GM23338 (cell line): ENCODE results near the gene SNX2. TPM values are rescaled to one million over a fixed set of nuclear protein-coding genes. Genes with fewer than 3 reads are reported as not detected.
A peak's percentile ranks its signal among the peaks of the same experiment; 100 is the strongest.

ENCODE experiments used
- ATAC-seq: fragments of 200-7000 bp; cut with Tn5 transposase; 3 replicates; pipeline ENCODE4 v1.9.1; 2020
- DNase-seq: peaks from one replicate; pipeline ENCODE4 v3.0.0-alpha.2; 2015; ENCODE audit warnings: low spot score
- H2AFZ ChIP-seq: fragments of 200-600 bp; sonication (generic); 2 replicates; pipeline ENCODE4 v1.8.0; 2016; ENCODE audit warnings: antibody characterized with exemption, mild to moderate bottlenecking, moderate library complexity
- H3F3A ChIP-seq: fragments of 200-600 bp; sonication (generic); replicated peaks from 2 replicates; pipeline ENCODE4 v1.8.0; 2017; ENCODE audit warnings: antibody characterized with exemption, mixed run types, low read depth
- H3K27ac ChIP-seq: fragments of 200-600 bp; sonication (generic); 2 replicates; pipeline ENCODE4 v1.6.1; 2016; ENCODE audit warnings: low read depth
- H3K27me3 ChIP-seq: fragments of 200-600 bp; sonication (generic); 2 replicates; pipeline ENCODE4 v1.8.0; 2016; ENCODE audit warnings: mild to moderate bottlenecking, mixed run types, moderate library complexity; ENCODE audit not compliant: insufficient read depth
- H3K36me3 ChIP-seq: fragments of 200-600 bp; sonication (generic); 2 replicates; pipeline ENCODE4 v1.8.0; 2016; ENCODE audit warnings: mild to moderate bottlenecking; ENCODE audit not compliant: insufficient read depth
- H3K4me1 ChIP-seq: fragments of 200-600 bp; sonication (generic); 2 replicates; pipeline ENCODE4 v1.8.0; 2016; ENCODE audit warnings: mild to moderate bottlenecking, moderate library complexity; ENCODE audit not compliant: insufficient read depth
- H3K4me2 ChIP-seq: fragments of 200-600 bp; sonication (generic); 2 replicates; pipeline ENCODE4 v1.7.1; 2017; ENCODE audit warnings: mixed run types
- H3K4me3 ChIP-seq: fragments of 200-600 bp; sonication (generic); 2 replicates; pipeline ENCODE4 v1.6.1; 2016; ENCODE audit warnings: mixed run types
- H3K79me2 ChIP-seq: fragments of 200-600 bp; sonication (generic); replicated peaks from 2 replicates; pipeline ENCODE4 v1.8.0; 2017; ENCODE audit warnings: mild to moderate bottlenecking; ENCODE audit not compliant: insufficient read depth
- H3K9me2 ChIP-seq: fragments of 200-600 bp; sonication (generic); 2 replicates; pipeline ENCODE4 v1.8.0; 2017; ENCODE audit not compliant: insufficient read depth
- H4K20me1 ChIP-seq: fragments of 200-600 bp; sonication (generic); replicated peaks from 2 replicates; pipeline ENCODE4 v1.8.0; 2017; ENCODE audit warnings: mild to moderate bottlenecking; ENCODE audit not compliant: insufficient read depth
- H3K27ac Mint-ChIP-seq: 2 replicates; pipeline ENCODE4 v1.8.0; 2020; ENCODE audit warnings: inconsistent platforms, mild to moderate bottlenecking, moderate library complexity, mixed read lengths
- H3K27me3 Mint-ChIP-seq: 3 replicates; pipeline ENCODE4 v1.8.0; 2022; ENCODE audit warnings: low read depth, mild to moderate bottlenecking, moderate library complexity, mixed read lengths, inconsistent platforms; ENCODE audit not compliant: insufficient read depth, poor library complexity
- H3K36me3 Mint-ChIP-seq: 3 replicates; pipeline ENCODE4 v1.8.0; 2021; ENCODE audit warnings: low read depth, mild to moderate bottlenecking, inconsistent platforms, moderate library complexity, mixed read lengths
- H3K4me1 Mint-ChIP-seq: 3 replicates; pipeline ENCODE4 v1.8.0; 2020; ENCODE audit warnings: mild to moderate bottlenecking, inconsistent platforms, mixed read lengths
- H3K4me3 Mint-ChIP-seq: 3 replicates; pipeline ENCODE4 v1.8.0; 2021; ENCODE audit warnings: moderate library complexity, mild to moderate bottlenecking, inconsistent platforms, mixed read lengths
- H3K9me3 Mint-ChIP-seq: 3 replicates; pipeline ENCODE4 v1.8.0; 2020; ENCODE audit warnings: moderate library complexity, mild to moderate bottlenecking, inconsistent platforms, mixed read lengths
- CREB1 ChIP-seq: fragments of 250-450 bp; sonication (Bioruptor Pico); IDR thresholded peaks from 2 replicates; pipeline ENCODE4 v1.5.0; 2020; ENCODE audit warnings: low read depth, mild to moderate bottlenecking, moderate library complexity
- CTCF ChIP-seq, 2 experiments: fragments of 200-600 bp in 1 of 2; sonication (generic) in 1 of 2; conservative IDR thresholded peaks; 2 replicates each; pipeline versions ENCODE4 v1.5.1 to v1.6.1; 2016 to 2017; ENCODE audit warnings: antibody characterized with exemption in 2 of 2, low read depth in 2 of 2, mild to moderate bottlenecking in 2 of 2, moderate library complexity in 1 of 2
- ETS1 ChIP-seq: IDR thresholded peaks from 2 replicates; pipeline ENCODE4 v1.6.1; 2016; ENCODE audit warnings: antibody characterized with exemption
- JUNB ChIP-seq: IDR thresholded peaks from one replicate; pipeline ENCODE4 v1.6.1; 2016; ENCODE audit warnings: antibody characterized with exemption; ENCODE audit not compliant: unreplicated experiment
- NANOG ChIP-seq: IDR thresholded peaks from 2 replicates; pipeline ENCODE4 v1.6.1; 2016; ENCODE audit warnings: antibody characterized with exemption, borderline replicate concordance
- POLR2AphosphoS5 ChIP-seq: IDR thresholded peaks from 2 replicates; pipeline ENCODE4 v1.6.1; 2016; ENCODE audit warnings: antibody characterized with exemption, low read depth
- REST ChIP-seq: IDR thresholded peaks from one replicate; pipeline ENCODE4 v1.6.1; 2018; ENCODE audit warnings: antibody characterized with exemption; ENCODE audit not compliant: unreplicated experiment
- ZNF114 ChIP-seq: fragments of 250-450 bp; sonication (Bioruptor Pico); IDR thresholded peaks from 2 replicates; pipeline ENCODE4 v1.5.0; 2020; ENCODE audit warnings: mild to moderate bottlenecking, moderate library complexity
- ZNF331 ChIP-seq: fragments of 250-450 bp; sonication (Bioruptor Pico); IDR thresholded peaks from 2 replicates; pipeline ENCODE4 v1.5.0; 2020; ENCODE audit warnings: low read depth, mild to moderate bottlenecking, moderate library complexity
- long read RNA-seq: library from polyadenylated mRNA; unstranded; transcript quantifications from one replicate; pipeline ENCODE4 v2.0.0, GENCODE V29; 2020; ENCODE audit not compliant: unreplicated experiment
- polyA plus RNA-seq: library from polyadenylated mRNA; unstranded; fragments of >200 nt; fragmentation: Nextera tagmentation; extraction: Ambion mirVana; gene quantifications from 2 replicates; pipeline ENCODE4 v1.2.1, GENCODE V29; 2016
- total RNA-seq: library from RNA; depleted of rRNA; stranded (reverse); fragments of >200 nt; shearing (Covaris generic); gene quantifications from 2 replicates; pipeline ENCODE4 v1.2.3, GENCODE V29; 2014; rRNA removed

Gene SNX2
- 67.8 and 70.2 TPM in 2 replicates for total RNA-seq
- polyA plus RNA-seq = 37.2 and 50.8 TPM in 2 replicates
- long read RNA-seq, transcript SNX2-201 (15 exons, 2,128 nt) = major isoform, 75 of 88 reads
- long read RNA-seq, partial matches to known transcripts = 4 of 88 reads
- long read RNA-seq, other reads (novel, unspliced or antisense) = 9 of 88 reads

- Histone ChIP-seq H4K20me1 (peaks cover 2% of the 10 kb centered on the region; the same call in 1 of the 2 replicates), H3K27ac (peak within 1 kb of the TSS; percentile 67), H3K4me1 (peaks cover 14% of the 10 kb centered on the region), H3K79me2 (peaks cover 45% of the 10 kb centered on the region), H3K4me3 (peak within 1 kb of the TSS; percentile 97), H3F3A (no peaks in the 10 kb centered on the region), H3K4me2 (peak within 1 kb of the TSS; percentile 94), H3K9me2 (no peaks in the 10 kb centered on the region), H3K36me3 (no peaks in the 10 kb centered on the region), H2AFZ (peak within 1 kb of the TSS; percentile 93), H3K27me3 (no peaks in the 10 kb centered on the region)
- Mint-ChIP-seq H3K36me3 (no peaks in the 10 kb centered on the region; the same call in 2 of the 3 replicates), H3K4me1 (peaks cover 14% of the 10 kb centered on the region), H3K9me3 (no peaks in the 10 kb centered on the region), H3K27ac (peak within 1 kb of the TSS; percentile 90), H3K27me3 (peaks cover 3% of the 10 kb centered on the region), H3K4me3 (peak within 1 kb of the TSS; percentile 98)
- ATAC-seq (peak; percentile 94), DNase-seq (peak; percentile 96)
- peak; percentile 91 for TF ChIP-seq POLR2AphosphoS5
- no peak for TF ChIP-seq ETS1
- peak; percentile 72; the same call in 1 of the 2 replicates for TF ChIP-seq CREB1 (CRISPR knock-in tag)
- TF ChIP-seq ZNF114 (CRISPR knock-in tag) = no peak
These were observed at the start of gene SNX2 for GRCh38 chr5:122774861-122775549. TSS of gene SNX2 (plus strand) at chr5:122775080. CDS start at chr5:122775104, 24 bp downstream.

GRCh38 chr5:122727112-122727541 lies 47.8 kb upstream of the SNX2 start:
- no peak for DNase-seq
- no peak overlapping the region for H3K27ac Mint-ChIP-seq
- H3K4me3 ChIP-seq = no peak overlapping the region
- TF ChIP-seq NANOG (no peak), ETS1 (no peak), JUNB (no peak), ZNF331 (CRISPR knock-in tag) (no peak), CREB1 (CRISPR knock-in tag) (no peak), REST (no peak), POLR2AphosphoS5 (no peak), CTCF (conservative IDR thresholded peaks at IDR 0.05; ENCODE audit: low read depth in 2 of 2) (no peak)

More at GRCh38 chr5:122727112-122727541, 47.8 kb upstream of the SNX2 start:
- Mint-ChIP-seq H3K4me1 (peaks cover 6% of the 10 kb centered on the region), H3K27me3 (no peaks in the 10 kb centered on the region), H3K4me3 (no peak overlapping the region), H3K9me3 (no peaks in the 10 kb centered on the region), H3K36me3 (no peaks in the 10 kb centered on the region)
- H3K36me3 ChIP-seq = no peaks in the 10 kb centered on the region
- no peak overlapping the region for H2AFZ ChIP-seq
- no peak for ATAC-seq
- no peak overlapping the region for H3K27ac ChIP-seq
- H3K79me2 ChIP-seq = no peaks in the 10 kb centered on the region
- no peaks in the 10 kb centered on the region for H3K27me3 ChIP-seq
- no peaks in the 10 kb centered on the region for H3K9me2 ChIP-seq
- H3F3A ChIP-seq = no peaks in the 10 kb centered on the region
- no peaks in the 10 kb centered on the region for H4K20me1 ChIP-seq
- H3K4me1 ChIP-seq = no peaks in the 10 kb centered on the region
- no peak overlapping the region for H3K4me2 ChIP-seq
